ENCODE data around the gene PRPF19. TPM values are rescaled to one million over a fixed set of nuclear protein-coding genes. Genes with fewer than 3 reads are reported as not detected.

The PRPF19 gene
- total and polyA plus RNA-seq, 9 of the 15 experiments (the other 6 are each of a cell fraction or from before 2014, with no cell fraction given): 9.4 to 212 (median 73.2) TPM

GRCh38 chr11:60913793-60914632 lies 7.6 kb upstream of the PRPF19 start, which contains the start of gene TMEM109 (continued):
- TF ChIP-seq, protein P1, sequence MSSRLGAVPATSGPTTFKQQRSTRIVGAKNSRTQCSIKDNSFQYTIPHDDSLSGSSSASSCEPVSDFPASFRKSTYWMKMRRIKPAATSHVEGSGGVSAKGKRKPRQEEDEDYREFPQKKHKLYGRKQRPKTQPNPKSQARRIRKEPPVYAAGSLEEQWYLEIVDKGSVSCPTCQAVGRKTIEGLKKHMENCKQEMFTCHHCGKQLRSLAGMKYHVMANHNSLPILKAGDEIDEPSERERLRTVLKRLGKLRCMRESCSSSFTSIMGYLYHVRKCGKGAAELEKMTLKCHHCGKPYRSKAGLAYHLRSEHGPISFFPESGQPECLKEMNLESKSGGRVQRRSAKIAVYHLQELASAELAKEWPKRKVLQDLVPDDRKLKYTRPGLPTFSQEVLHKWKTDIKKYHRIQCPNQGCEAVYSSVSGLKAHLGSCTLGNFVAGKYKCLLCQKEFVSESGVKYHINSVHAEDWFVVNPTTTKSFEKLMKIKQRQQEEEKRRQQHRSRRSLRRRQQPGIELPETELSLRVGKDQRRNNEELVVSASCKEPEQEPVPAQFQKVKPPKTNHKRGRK (tag; IDR thresholded peaks at IDR 0.05): no peak
- no peak for TF ChIP-seq COPS2 (conservative IDR thresholded peaks at IDR 0.05)
- TF ChIP-seq SMAD1 (IDR thresholded peaks at IDR 0.05; ENCODE audit: low read depth, low read length, partially characterized antibody): peak; percentile 46
- peak; percentile 98 for TF ChIP-seq E2F6 (IDR thresholded peaks at IDR 0.05; ENCODE audit: borderline replicate concordance in 1 of 2, extremely low read depth in 1 of 2, insufficient read depth in 1 of 2, insufficient read length in 1 of 2, low read depth in 1 of 2, low read length in 1 of 2, poor library complexity in 1 of 2, severe bottlenecking in 1 of 2)
- TF ChIP-seq, protein P2, sequence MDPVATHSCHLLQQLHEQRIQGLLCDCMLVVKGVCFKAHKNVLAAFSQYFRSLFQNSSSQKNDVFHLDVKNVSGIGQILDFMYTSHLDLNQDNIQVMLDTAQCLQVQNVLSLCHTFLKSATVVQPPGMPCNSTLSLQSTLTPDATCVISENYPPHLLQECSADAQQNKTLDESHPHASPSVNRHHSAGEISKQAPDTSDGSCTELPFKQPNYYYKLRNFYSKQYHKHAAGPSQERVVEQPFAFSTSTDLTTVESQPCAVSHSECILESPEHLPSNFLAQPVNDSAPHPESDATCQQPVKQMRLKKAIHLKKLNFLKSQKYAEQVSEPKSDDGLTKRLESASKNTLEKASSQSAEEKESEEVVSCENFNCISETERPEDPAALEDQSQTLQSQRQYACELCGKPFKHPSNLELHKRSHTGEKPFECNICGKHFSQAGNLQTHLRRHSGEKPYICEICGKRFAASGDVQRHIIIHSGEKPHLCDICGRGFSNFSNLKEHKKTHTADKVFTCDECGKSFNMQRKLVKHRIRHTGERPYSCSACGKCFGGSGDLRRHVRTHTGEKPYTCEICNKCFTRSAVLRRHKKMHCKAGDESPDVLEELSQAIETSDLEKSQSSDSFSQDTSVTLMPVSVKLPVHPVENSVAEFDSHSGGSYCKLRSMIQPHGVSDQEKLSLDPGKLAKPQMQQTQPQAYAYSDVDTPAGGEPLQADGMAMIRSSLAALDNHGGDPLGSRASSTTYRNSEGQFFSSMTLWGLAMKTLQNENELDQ (CRISPR knock-in tag; IDR thresholded peaks at IDR 0.05; ENCODE audit: borderline replicate concordance): no peak
- TF ChIP-seq ZNF655 (CRISPR knock-in tag; IDR thresholded peaks at IDR 0.05): no peak
- peak; percentile 67; the same call in 1 of the 2 replicates for TF ChIP-seq STAT6 (CRISPR knock-in tag; IDR thresholded peaks at IDR 0.05)
- no peak for TF ChIP-seq CBFA2T3 (IDR thresholded peaks at IDR 0.05)
- no peak for TF ChIP-seq HNRNPLL (IDR thresholded peaks at IDR 0.05; ENCODE audit: low read depth, low read length, poor library complexity, severe bottlenecking)
- TF ChIP-seq ZNF263 (CRISPR knock-in tag; IDR thresholded peaks at IDR 0.05; ENCODE audit: borderline replicate concordance): peak; percentile 1; the same call in 1 of the 2 replicates
- no peak for TF ChIP-seq ZC3H4 (CRISPR knock-in tag; IDR thresholded peaks at IDR 0.05; ENCODE audit: borderline replicate concordance)
- no peak for TF ChIP-seq GTF2E2 (tag; IDR thresholded peaks at IDR 0.05)
- TF ChIP-seq ZNF511 (CRISPR knock-in tag; IDR thresholded peaks at IDR 0.05): peak; percentile 80; the same call in 1 of the 2 replicates
- TF ChIP-seq FOXM1 (IDR thresholded peaks at IDR 0.05; ENCODE audit: low read depth): no peak
- TF ChIP-seq FOXM1 (CRISPR knock-in tag; IDR thresholded peaks at IDR 0.05; ENCODE audit: low read depth): no peak
